ENCODE measurements around the gene EVA1A.

Gene EVA1A

GRCh38 chr2:75592888-75593287, 32.1 kb upstream of the EVA1A start:
- in situ Hi-C loops (cut with MboI; ENCODE audit: low sequenced_read_pairs), result no loop called here

GRCh38 chr2:75592030-75592429, 31.3 kb upstream of the EVA1A start:
- in situ Hi-C loops (cut with MboI; ENCODE audit: low sequenced_read_pairs), result no loop called here

GRCh38 chr2:75589391-75590105, 28.8 kb upstream of the EVA1A start:
- in situ Hi-C loops (cut with MboI; ENCODE audit: low sequenced_read_pairs), result no loop called here

- in situ Hi-C loops (cut with MboI; ENCODE audit: low sequenced_read_pairs), result no loop called here
Observed at GRCh38 chr2:75587954-75588587, 27.3 kb upstream of the EVA1A start.

- in situ Hi-C loops (cut with MboI; ENCODE audit: low sequenced_read_pairs), result no loop called here
Observed at GRCh38 chr2:75586971-75587370, 26.2 kb upstream of the EVA1A start.

GRCh38 chr2:75582840-75583239, 22.1 kb upstream of the EVA1A start:
- in situ Hi-C loops (cut with MboI; ENCODE audit: low sequenced_read_pairs), result no loop called here

- in situ Hi-C loops (cut with MboI; ENCODE audit: low sequenced_read_pairs), result no loop called here
Observed at GRCh38 chr2:75580606-75581005, 19.9 kb upstream of the EVA1A start.

- in situ Hi-C loops (cut with MboI; ENCODE audit: low sequenced_read_pairs), result no loop called here
Observed at GRCh38 chr2:75580156-75580555, 19.4 kb upstream of the EVA1A start.

- in situ Hi-C loops (cut with MboI; ENCODE audit: low sequenced_read_pairs), result no loop called here
Observed at GRCh38 chr2:75579186-75579585, 18.4 kb upstream of the EVA1A start.

- in situ Hi-C loops (cut with MboI; ENCODE audit: low sequenced_read_pairs), result no loop called here
Observed at GRCh38 chr2:75577280-75577679, 16.5 kb upstream of the EVA1A start.

GRCh38 chr2:75574106-75574505, 13.4 kb upstream of the EVA1A start:
- in situ Hi-C loops (cut with MboI; ENCODE audit: low sequenced_read_pairs), result no loop called here

- in situ Hi-C loops (cut with MboI; ENCODE audit: low sequenced_read_pairs), result no loop called here
Observed at GRCh38 chr2:75573145-75573878, 12.6 kb upstream of the EVA1A start.

- in situ Hi-C loops (cut with MboI; ENCODE audit: low sequenced_read_pairs), result no loop called here
Observed at GRCh38 chr2:75571730-75572430, 11.1 kb upstream of the EVA1A start.

GRCh38 chr2:75570948-75571729, 10.4 kb upstream of the EVA1A start:
- in situ Hi-C loops (cut with MboI; ENCODE audit: low sequenced_read_pairs), result no loop called here

- in situ Hi-C loops (cut with MboI; ENCODE audit: low sequenced_read_pairs), result no loop called here
Observed at GRCh38 chr2:75570024-75570947, 9.5 kb upstream of the EVA1A start.

GRCh38 chr2:75569546-75569945, 8.8 kb upstream of the EVA1A start:
- in situ Hi-C loops (cut with MboI; ENCODE audit: low sequenced_read_pairs), result no loop called here

- in situ Hi-C loops (cut with MboI; ENCODE audit: low sequenced_read_pairs), result no loop called here
Observed at GRCh38 chr2:75568174-75568573, 7.4 kb upstream of the EVA1A start.

GRCh38 chr2:75565472-75566462, 5.0 kb upstream of the EVA1A start:
- in situ Hi-C loops (cut with MboI; ENCODE audit: low sequenced_read_pairs), result no loop called here
